GM18520 (cell line): Measurements from ENCODE around the gene CELF2.

Experiments
- ATAC-seq: cut with Tn5 transposase; IDR thresholded peaks from one replicate; pipeline ENCODE4 v1.9.1; 2021; ENCODE audit not compliant: unreplicated experiment

Gene CELF2

DNA sequence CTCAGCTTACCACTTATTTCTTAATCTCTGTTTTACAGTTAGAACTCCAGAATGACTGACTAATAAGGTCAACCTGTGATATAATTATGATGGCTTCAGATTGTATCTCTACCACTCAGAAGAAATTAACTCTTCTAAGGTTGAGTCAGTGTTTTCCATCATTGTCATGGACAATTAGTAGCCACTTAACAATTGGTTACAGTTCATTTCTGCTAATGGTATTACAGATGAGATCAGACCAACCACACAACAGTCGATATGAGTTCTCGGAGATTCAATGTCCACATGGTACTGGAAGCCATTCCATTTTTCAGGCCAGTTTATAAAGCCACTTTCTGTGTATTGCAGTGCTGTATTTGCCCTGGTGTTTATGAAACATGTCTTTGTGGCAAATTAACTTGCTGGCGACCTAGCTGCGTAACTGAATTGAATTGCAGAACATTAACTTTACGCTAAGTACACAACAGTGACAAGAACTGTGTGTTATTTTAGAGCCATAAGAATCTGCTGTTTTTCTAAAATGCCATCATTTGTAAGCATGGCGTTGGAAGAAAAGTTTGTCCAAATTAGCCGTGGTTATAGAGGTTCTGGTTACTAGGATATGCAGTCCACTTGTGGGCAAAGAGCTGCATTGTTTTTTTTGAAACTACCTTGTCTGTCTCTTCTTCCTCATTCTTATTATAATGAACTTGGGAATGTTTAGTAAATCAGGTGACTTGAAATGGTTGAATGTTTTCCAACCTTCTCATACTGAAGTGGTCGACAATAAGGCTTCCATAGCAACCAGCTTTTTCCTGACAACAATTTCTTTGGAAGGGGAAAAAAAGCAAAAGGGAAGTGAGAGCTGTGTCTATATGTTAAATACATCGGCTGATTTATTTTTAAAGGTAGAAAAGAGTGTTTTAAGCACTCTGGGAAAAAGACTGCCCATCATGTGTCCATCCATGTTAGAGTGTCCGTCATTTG lies 76.4 kb downstream of the CELF2 start:
- ATAC-seq, result no peak

DNA sequence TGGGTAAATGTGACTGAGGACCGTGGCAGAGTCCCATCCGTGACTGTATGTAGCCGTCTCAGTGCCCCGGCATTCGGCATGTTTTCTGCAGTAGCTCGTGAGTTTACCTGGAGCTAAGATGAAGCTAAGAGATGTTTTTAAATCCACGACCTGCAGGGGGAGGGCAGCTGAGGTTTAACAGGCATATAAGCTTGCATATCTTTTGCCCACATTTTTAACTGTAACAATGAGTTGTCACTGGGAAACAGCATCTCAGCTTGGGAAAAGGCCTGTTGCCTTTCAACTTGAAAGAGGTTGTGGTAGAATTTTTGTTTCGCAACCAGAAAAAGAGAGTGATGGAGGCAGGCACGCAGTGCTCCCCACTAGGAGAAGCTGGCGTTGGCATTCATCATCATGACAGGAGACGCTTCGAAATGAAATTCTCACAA lies 77.7 kb downstream of the CELF2 start:
- no peak for ATAC-seq

DNA sequence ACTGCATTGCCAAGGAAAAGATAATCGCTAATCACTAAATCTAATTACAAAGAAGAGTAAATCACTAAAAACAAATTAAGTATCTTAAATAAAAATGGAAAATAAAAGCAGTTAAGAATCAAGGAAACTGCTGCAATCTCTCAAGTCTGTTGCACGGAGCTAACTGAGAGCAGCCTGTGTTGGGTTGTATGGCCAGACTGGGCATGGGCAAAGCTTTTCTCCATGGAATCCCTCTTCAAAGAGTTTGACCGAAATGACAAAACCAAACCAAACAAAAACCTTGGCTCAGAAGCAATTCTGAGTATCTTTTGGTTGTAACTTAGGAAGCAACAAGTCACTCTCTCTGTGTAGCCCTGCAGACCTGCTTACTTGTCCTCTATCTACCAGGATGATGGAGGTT lies 78.8 kb downstream of the CELF2 start:
- ATAC-seq, result no peak

DNA sequence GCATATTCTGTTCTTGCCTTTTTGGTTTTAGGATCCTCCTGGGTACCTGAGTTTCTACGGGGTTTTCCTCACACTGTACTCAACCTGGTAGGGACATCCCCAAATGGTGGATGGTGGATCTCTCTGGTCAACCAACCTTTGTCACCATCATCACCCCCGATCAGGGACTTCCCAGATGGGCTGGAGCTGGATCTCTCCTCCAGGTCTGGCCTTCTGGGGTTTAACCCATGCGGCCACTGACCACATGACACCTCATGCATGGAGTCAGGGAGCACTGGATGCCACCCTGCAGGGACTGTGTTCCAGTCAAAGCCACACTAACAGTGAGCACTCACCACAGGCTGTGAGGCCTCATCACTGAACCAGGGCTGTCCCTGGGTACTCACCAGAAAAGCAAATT lies 80.0 kb downstream of the CELF2 start:
- peak; percentile 80 for ATAC-seq

DNA sequence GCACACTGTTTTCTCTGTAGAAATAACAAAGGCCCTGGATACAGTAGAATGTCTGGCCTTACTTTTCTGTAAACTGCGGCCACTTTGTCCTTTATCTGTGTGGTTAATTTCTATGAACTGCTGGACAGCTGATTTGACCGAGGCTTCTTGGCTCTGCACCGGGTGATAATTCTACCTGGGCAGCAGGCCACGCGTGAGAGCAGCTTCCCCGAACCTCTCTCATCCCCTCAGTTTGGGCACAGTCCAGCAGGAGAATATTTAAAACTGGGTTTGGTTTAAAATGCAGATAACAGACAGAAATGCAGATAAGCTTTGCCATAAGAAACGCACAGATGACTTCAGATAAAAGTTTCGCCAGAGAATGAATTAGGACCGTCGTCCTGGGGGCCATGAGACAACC lies 81.0 kb downstream of the CELF2 start:
- no peak for ATAC-seq

DNA sequence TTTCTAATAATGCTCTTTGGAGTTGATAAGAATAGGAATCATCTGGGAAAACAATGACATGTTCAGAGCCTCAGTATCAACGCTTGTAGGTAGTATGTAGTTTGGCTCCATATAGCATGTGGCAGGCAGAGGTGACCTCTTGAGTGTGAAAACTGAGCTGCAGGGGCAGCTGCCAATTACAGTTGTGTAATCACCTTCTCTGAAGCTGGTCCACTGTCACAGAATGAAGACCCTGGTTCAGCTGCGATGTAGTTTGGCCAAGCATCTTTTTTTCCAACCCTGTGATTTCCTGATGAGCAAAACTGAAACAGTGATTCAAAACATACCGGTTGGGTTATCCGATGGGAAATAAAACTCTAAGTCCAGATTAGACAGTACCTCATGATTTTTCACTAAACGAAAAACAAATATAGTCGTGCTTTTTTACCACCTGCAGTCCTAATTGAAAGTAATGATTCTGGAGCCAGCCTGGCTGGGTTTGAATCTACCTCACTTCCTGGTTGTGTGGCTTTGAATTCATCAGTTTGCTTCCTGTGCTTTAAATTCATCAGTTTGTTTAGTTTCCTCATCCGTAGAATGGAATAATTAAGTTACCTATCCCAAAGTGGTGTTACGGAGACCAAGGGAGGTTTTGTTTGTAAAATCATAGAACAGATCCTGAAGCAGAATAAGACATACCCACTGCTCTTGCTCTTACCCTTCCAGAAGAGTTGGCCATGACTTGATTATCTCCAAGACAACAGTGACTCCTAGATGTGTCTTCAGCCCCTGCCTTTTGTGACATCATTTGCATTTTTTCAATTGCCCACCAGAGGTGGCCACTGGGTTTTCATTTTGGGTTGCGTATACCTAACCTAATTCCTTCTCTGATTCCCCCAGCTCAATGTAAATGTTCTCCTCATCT lies 87.4 kb downstream of the CELF2 start:
- ATAC-seq, result no peak

DNA sequence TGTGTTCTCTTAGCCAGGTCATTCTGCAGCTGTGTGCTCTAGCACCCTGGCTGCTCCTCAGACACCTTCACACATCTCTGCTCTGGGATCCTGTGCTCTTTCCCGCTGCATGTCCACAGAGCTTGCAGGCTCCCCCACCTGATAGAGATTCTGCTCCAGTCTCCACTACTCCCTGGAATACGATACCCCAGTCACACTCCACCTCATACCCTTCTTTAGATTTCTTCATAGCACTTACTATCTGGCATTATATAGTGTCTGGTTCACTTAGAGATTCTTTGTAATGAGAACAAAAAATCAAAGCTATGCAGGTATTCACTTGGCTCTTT lies 88.0 kb downstream of the CELF2 start:
- no peak for ATAC-seq

DNA sequence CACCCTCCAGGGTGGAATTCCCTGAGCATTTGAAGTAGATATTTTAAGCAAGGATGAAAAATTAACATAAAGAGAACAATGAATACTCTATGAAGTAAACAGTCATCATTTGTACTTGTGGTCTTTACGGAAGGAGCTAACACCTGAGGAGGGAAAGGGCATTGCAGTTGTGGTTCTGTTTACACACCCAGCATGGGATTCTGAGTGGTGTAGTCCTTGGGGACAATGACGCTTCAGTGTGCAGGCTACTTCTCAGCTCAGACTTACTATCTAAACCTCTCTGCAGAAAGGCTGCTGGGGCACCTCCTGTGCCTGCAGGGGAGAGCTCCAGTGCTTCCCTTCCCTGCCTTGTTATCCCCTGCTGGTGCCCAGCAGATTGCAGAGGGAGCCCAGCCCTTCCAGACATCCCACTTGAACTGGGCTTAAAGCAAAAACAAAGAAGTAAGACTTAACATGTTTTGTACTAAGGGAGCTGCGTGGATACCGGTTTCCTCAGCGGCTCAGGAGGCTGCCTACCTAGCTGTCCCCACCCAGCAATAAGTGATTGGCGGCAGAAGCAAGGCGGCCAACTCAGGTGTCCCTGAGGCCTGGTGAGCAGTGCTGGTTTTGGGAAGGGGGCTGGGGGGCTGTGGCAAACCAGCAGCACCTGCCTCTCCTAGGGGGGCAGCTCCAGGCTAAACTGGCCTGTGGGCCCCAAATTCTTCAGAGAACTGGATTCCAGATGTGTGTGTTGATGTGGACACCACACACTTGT lies 89.1 kb downstream of the CELF2 start:
- peak; percentile 64 for ATAC-seq

DNA sequence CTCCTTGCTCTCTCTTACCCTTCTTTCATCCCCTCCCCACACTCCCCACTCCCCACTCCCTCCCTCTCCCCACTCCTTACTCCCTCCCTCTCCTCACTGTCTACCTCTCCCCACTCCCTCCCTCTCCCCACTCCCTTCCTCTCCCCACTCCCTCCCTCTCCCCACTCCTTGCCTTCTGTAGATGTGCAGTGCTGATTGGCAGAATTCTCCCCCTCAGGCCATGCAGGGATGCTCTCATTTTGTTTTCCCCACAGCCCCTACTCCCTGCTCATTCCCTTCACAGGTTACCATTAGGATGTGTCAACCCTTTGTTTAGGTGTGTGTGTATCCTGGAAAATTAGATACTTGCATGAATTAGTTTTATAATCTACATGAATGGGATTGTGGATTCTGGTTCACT lies 90.3 kb downstream of the CELF2 start:
- ATAC-seq, result no peak

DNA sequence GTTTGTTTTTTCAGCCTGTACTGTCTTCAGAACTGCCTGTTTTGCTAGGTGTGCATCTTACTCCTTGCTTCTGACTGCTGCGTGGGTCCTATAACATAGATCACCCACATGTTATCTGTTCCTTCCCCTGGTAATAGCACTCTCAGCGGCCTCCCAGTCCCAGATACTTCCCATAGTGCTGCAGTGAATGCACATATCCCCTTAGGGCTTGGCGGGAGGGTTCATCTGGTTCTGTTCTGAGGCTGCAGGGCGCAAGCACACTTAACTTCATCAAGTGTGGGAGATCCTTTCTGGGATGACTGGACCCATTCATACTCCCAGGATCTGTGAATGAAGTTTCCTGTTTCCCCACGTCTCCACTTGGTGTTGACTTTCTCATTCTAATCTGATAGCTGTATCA lies 90.7 kb downstream of the CELF2 start:
- ATAC-seq, result no peak

DNA sequence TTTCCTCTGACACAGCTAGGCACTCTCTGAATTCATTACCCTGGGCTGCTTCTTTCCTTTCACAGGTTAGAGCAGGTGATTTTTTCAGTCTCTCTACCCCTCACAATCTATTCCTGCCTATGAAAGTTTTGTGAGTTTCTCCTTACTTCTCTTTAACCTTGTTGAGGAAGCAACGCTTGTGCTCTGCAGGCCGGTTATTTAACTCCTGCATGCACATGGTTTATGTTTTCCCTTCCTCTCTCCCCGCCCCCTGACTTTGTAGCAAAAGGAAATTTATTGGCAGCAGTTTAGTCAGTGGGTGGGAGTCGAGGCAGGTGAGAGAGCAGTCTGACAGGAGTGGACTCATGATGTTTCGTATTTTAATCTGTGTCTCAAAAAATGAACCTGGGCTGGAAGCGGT lies 91.9 kb downstream of the CELF2 start:
- no peak for ATAC-seq

DNA sequence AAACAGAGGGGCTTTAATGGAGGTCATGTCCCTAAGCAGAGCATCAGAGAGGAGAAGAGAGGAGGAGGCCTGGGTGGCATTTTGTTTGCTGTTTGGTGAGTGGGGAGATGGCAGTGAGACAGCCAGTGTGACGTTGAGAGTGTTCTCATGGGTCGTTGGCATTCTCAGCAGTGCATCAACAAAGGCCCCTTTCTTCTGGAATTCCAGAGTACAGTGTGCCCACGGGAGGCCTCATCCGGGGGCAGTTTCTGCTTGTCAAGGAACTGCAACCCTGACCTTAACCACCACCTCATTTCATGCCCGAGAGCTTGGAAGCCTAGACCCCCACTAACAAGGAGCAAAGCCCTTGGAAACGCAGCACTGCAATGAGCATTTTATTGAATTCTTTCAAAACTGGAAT lies 92.9 kb downstream of the CELF2 start:
- ATAC-seq, result no peak

DNA sequence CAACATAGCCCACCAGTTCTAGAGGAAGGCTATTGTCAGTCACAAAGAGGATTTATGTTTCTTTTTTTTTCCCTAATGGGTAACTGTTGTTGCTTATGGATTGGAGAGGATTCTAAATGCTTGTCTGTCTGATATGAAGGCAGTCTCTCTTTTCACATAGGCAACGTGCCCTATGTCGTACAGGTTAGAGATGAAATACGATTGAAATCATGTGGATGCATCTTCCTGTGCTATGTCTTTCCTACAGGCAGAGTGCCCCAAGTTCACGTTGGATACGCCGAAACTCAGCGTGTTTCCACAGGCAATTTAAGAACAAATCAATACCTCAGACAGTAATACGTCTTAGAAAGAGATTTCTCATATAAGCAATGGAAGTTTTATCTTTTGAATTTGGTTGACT lies 93.8 kb downstream of the CELF2 start:
- ATAC-seq, result no peak

DNA sequence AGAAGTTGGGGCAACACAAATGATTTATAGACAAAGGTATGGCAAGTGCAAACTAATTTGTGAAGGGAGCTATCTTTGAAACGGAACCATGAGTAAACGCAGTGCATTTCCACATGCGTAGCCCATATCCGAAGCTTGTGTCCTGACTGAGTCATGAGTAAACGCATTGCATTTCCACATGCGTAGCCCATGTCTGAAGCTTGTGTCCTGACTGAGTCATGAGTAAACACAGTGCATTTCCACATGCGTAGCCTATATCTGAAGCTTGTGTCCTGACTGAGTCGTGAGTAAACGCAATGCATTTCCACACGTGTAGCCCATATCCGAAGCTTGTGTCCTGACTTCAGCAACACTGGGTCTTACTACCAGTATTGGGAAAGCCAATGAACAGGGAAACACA lies 95.0 kb downstream of the CELF2 start:
- ATAC-seq, result no peak

DNA sequence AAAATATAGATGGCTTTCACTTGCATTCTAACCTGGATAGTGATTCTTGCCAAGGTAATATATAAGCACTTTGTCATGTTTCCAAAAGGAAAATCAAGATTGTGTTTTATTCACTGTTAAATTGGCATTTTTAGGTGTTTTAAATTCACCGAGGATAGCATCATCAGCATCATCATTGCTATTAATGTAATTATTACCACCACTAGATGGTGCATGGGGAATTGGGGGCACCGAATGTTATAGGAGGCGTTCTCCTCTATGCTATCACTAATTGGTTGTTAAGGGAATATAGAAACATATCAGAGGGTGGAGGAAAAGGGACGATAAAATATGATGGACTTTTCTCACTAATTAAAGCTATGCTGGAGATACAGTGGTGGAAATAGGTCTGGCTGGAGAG lies 95.5 kb downstream of the CELF2 start:
- no peak for ATAC-seq

DNA sequence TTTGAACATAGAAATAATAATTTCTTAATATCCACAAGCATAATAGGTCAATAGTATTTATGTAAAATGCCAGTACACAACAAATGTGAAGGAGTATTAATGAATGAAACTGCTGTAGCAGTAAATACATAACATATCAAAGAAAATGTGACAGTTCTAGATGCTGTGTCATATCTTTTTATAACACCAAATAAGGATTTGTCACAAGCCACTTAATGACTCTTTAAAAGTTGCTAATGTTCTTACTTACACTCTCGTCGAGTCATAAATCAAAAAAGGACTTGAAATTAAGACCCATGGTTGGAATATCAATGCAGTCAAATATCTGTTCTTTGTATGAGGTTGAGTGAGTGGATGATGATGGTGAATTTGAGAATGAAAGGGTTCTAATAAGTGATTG lies 96.6 kb downstream of the CELF2 start:
- no peak for ATAC-seq

DNA sequence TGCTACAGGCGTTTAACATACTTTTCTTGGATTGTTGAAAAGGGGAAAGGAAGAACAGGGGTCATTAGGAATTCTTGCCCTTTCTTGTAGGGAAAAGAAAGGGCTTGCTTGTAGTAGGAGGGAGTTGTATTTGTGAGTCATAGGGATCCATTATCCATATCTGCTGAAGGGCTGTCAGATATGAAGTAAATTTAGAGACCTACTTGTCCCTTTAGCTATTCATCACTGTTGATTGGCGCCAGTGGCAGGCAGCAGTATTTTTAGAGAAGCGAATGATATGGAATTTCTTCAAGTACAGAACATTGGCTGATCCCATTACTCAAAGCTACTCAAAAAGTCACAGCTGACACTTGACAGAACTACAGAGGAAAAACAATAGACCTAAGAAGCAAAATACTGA lies 97.7 kb downstream of the CELF2 start:
- no peak for ATAC-seq

DNA sequence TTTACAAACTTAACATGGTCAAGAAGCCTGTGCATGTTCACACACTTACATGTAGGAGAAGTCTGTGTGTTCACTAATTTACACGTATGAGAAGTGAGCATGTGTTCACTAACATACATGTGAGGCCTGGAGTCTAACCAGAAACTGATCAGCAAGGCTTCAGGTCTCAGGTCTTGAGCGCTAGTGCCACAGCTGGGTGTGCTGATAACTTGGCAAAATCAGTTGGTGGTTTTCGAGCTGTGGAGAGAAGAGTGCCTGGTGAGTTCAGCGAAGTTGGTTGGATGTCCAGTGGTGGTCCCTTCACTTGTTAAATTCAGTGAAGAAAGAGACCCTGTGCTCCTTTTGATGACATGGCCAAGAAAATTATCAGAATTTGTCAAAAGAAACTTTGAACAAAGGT lies 98.7 kb downstream of the CELF2 start:
- no peak for ATAC-seq

DNA sequence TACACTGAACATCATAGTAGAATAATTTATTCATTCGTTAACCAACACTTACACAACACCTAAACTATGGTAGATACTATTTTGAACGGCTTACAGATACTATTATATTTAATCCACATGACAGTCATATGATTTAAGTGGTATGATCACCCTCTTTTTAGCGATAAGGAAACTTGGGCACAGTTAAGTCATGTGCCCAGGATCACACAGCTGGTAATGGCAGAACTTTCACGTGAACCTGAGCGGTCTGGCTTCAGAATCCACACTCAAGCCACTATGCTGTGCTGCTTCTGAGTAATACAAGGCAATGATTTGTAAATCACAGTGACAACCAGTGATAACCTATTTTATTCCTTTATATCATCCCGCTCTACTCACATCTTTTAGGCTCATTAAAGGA lies 99.1 kb downstream of the CELF2 start:
- no peak for ATAC-seq

DNA sequence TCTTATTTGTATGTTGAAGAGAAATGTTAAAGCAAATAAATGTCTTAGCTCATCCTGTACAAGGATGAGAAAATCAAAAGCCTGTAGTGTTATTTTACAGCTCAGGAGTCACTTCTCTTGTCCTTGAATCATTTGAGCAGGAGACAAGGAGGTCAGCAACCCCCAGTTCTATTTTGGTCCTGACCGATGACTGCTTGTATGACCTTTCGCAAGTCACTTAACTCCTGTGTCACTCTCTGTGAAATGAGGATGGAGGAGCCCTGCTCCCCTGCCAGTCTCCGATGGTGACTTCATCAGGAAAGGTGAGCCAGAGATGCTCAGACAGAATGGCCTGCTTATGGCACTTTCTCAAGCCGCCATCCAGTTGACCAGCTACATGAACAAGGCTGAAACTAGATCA lies 101.0 kb downstream of the CELF2 start:
- no peak for ATAC-seq

DNA sequence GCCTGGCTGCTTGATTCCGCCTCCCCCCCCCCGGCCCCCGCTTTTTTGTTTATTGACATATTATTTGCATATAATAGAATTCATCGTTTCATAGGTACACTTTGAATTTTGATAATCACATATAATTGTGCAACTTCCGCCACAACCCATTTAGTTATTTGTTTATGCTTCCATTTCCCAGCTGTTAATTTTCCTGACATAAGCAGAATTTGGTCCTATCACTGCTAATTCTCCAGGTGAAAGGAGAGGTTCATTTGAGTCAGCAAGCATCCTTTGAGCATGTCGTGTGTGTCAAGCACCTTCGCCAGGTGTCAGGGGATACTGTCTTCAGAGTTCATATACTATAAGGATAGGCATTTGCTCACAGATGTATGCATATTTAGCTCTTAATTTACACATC lies 102.2 kb downstream of the CELF2 start:
- no peak for ATAC-seq
